Measurements from ENCODE around the gene GAGE12F.
"Not testable (repeated sequence)": the region's sequence is repeated elsewhere in the genome, so short reads cannot be mapped to it uniquely, and the experiment has no call there.

GAGE12F gene, protein sequence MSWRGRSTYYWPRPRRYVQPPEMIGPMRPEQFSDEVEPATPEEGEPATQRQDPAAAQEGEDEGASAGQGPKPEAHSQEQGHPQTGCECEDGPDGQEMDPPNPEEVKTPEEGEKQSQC

DNA sequence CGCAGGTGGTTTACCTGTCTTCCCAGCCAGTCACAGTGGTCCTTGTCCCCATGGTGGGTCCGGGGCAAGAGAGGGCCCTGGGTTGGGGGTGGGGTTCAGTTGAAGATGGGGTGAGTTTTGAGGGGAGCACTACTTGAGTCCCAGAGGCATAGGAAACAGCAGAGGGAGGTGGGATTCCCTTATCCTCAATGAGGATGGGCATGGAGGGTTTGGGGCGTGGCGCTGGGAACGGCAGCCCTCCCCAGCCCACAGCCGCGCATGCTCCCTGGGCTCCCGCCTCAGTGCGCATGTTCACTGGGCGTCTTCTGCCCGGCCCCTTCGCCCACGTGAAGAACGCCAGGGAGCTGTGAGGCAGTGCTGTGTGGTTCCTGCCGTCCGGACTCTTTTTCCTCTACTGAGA, at the start of gene GAGE12F:
GAGE12F (plus strand) TSS at position 301 of the 400 bp plus-strand sequence. CDS start 1,155 bp downstream, outside the sequence.
- DNase-seq = not testable (repeated sequence)

DNA sequence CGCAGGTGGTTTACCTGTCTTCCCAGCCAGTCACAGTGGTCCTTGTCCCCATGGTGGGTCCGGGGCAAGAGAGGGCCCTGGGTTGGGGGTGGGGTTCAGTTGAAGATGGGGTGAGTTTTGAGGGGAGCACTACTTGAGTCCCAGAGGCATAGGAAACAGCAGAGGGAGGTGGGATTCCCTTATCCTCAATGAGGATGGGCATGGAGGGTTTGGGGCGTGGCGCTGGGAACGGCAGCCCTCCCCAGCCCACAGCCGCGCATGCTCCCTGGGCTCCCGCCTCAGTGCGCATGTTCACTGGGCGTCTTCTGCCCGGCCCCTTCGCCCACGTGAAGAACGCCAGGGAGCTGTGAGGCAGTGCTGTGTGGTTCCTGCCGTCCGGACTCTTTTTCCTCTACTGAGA, 28.8 kb upstream of the GAGE12F start, which contains the start of gene GAGE12C:
GAGE12C (plus strand) TSS at position 301 of the 400 bp plus-strand sequence. CDS start 1,155 bp downstream, outside the sequence.
- DNase-seq = not testable (repeated sequence)

DNA sequence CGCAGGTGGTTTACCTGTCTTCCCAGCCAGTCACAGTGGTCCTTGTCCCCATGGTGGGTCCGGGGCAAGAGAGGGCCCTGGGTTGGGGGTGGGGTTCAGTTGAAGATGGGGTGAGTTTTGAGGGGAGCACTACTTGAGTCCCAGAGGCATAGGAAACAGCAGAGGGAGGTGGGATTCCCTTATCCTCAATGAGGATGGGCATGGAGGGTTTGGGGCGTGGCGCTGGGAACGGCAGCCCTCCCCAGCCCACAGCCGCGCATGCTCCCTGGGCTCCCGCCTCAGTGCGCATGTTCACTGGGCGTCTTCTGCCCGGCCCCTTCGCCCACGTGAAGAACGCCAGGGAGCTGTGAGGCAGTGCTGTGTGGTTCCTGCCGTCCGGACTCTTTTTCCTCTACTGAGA, 19.2 kb upstream of the GAGE12F start, which contains the start of gene GAGE12D:
GAGE12D (plus strand) TSS at position 301 of the 400 bp plus-strand sequence. CDS start 1,155 bp downstream, outside the sequence.
- not testable (repeated sequence) for DNase-seq

DNA sequence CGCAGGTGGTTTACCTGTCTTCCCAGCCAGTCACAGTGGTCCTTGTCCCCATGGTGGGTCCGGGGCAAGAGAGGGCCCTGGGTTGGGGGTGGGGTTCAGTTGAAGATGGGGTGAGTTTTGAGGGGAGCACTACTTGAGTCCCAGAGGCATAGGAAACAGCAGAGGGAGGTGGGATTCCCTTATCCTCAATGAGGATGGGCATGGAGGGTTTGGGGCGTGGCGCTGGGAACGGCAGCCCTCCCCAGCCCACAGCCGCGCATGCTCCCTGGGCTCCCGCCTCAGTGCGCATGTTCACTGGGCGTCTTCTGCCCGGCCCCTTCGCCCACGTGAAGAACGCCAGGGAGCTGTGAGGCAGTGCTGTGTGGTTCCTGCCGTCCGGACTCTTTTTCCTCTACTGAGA, 9.7 kb upstream of the GAGE12F start, which contains the start of gene GAGE12E:
GAGE12E (plus strand) TSS at position 301 of the 400 bp plus-strand sequence. CDS start 1,155 bp downstream, outside the sequence.
- not testable (repeated sequence) for DNase-seq

DNA sequence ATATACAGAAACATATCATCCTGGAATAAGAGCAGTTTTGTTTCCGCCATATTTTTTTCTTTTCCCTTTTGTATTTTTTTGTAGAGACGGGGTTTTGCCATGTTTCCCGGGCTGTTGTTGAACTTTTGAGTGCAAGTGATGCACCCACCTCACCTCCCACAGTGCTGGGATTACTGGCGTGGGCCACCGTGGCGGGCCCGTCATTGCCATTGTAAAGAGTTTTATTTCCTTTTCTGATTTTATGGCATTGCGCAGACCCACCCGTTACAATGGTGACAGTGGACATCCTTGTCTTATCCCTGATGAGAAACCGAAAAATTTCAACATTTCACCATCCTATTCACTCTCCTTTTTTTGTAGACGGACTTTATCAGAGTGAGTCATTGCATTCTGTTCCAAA, 8.1 kb downstream of the GAGE12F start:
- not testable (repeated sequence) for DNase-seq

DNA sequence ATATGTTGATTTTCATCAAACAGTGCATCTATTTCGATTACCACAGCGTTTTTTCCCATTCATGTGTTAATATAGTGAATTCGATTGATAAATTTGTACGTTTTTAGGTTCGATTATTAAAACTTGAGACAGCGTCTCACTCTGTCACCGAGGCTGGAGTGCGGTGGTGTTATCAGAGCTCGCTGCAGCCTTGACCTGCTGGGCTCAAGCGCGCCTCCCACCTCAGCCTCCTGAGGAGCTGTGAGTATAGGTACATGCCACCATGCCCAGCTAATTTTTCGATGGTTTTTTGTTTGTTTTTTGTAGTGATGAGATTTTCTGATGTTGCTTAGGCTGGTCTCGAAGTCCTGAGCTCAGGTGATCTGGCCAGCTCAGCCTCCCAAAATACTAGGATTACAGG, 8.5 kb downstream of the GAGE12F start:
- not testable (repeated sequence) for DNase-seq

DNA sequence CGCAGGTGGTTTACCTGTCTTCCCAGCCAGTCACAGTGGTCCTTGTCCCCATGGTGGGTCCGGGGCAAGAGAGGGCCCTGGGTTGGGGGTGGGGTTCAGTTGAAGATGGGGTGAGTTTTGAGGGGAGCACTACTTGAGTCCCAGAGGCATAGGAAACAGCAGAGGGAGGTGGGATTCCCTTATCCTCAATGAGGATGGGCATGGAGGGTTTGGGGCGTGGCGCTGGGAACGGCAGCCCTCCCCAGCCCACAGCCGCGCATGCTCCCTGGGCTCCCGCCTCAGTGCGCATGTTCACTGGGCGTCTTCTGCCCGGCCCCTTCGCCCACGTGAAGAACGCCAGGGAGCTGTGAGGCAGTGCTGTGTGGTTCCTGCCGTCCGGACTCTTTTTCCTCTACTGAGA, 9.5 kb downstream of the GAGE12F start, which contains the start of gene GAGE12G:
GAGE12G (plus strand) TSS at position 301 of the 400 bp plus-strand sequence. CDS start 1,155 bp downstream, outside the sequence.
- DNase-seq = not testable (repeated sequence)

DNA sequence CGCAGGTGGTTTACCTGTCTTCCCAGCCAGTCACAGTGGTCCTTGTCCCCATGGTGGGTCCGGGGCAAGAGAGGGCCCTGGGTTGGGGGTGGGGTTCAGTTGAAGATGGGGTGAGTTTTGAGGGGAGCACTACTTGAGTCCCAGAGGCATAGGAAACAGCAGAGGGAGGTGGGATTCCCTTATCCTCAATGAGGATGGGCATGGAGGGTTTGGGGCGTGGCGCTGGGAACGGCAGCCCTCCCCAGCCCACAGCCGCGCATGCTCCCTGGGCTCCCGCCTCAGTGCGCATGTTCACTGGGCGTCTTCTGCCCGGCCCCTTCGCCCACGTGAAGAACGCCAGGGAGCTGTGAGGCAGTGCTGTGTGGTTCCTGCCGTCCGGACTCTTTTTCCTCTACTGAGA, 19.0 kb downstream of the GAGE12F start, which contains the start of gene GAGE12H:
GAGE12H (plus strand) TSS at position 301 of the 400 bp plus-strand sequence. CDS start 1,155 bp downstream, outside the sequence.
- not testable (repeated sequence) for DNase-seq

DNA sequence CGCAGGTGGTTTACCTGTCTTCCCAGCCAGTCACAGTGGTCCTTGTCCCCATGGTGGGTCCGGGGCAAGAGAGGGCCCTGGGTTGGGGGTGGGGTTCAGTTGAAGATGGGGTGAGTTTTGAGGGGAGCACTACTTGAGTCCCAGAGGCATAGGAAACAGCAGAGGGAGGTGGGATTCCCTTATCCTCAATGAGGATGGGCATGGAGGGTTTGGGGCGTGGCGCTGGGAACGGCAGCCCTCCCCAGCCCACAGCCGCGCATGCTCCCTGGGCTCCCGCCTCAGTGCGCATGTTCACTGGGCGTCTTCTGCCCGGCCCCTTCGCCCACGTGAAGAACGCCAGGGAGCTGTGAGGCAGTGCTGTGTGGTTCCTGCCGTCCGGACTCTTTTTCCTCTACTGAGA, 28.6 kb downstream of the GAGE12F start, which contains the start of gene GAGE2A:
GAGE2A (plus strand) TSS at position 301 of the 400 bp plus-strand sequence. CDS start 1,155 bp downstream, outside the sequence.
- DNase-seq = not testable (repeated sequence)

DNA sequence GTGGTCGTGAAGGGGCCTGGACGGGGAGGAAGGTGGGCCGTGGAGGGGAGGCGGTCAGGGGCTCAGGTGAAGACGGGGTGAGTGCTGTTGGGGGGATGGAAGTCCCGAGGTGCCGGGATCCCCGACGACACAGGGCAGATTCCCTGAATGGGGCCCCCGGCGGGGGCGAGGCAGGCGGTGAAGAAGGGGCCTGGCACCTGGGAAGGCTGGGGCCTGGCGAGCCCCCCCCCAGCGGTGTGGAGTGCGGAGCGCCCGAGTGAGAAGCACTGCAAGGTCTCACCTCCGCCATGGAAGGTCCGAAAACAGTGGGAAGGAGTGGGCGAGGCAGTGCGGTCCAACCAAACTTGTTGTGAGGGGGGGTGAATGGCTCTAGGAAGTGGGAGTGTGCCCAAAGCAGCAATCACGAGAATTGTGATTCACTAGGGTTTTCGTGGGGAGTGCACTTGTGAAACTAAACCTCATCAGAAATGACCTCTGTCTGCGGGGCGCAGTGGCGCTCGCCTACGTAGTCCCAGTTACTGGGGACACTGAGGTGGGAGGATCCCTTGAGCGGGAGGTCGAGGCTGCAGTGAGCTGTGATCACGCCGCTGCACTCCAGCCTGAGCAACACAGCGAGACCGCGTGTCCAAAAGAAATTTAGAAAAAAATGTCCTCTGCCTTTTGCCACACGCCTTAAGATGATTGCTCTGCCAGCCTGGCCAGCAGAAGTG, 29.3 kb downstream of the GAGE12F start:
- not testable (repeated sequence) for DNase-seq

DNA sequence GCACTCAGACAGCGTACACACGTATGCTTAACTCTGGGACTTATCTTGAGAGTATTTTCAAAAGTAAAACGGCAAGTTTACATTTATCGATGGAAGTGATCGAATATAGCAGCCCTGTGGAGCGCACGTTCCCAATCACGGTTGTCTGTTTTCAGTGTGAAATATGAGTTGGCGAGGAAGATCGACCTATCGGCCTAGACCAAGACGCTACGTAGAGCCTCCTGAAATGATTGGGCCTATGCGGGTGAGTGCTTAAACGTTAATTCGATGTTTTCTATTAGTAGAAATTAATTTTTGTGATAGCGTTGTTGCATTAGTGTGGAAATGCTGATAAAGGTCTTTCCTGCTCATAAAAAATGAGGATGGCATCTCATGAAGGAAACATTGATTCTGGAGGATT, 29.8 kb downstream of the GAGE12F start:
- not testable (repeated sequence) for DNase-seq

DNA sequence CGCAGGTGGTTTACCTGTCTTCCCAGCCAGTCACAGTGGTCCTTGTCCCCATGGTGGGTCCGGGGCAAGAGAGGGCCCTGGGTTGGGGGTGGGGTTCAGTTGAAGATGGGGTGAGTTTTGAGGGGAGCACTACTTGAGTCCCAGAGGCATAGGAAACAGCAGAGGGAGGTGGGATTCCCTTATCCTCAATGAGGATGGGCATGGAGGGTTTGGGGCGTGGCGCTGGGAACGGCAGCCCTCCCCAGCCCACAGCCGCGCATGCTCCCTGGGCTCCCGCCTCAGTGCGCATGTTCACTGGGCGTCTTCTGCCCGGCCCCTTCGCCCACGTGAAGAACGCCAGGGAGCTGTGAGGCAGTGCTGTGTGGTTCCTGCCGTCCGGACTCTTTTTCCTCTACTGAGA, 38.1 kb downstream of the GAGE12F start, which contains the start of gene GAGE1:
GAGE1 (plus strand) TSS at position 301 of the 400 bp plus-strand sequence. CDS start 1,155 bp downstream, outside the sequence.
- not testable (repeated sequence) for DNase-seq

DNA sequence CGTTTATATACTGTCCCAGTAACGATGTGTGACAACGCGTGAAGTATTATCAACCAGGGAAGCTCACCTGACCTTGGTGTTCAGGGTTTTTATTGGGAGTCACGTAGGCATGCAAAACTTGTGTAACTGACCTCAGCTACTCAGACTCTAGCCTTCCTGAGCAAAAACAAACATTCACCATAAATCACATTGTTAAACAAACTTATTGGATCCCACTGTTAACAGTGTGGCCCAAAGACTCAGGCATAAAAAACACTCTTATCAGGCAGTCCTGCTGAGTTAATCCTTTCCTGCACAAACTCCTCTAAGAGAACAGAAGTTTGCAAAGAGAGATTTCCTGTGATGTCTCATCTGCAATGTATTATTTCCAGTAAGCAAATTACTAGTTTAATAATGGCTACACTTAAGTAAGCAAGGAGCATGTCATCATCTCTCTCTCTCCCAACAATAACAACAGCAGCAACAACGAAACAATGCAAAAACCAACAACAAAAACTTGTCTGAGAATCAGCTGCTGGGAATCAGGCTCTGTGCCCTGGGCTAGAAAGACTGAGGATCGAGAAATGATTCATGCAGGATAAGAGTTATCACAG, 50.2 kb downstream of the GAGE12F start:
- no peak for DNase-seq
